NCI-H2171 treated with DMSO at 0.1 percent for 48 hours (cell line): ENCODE data around the gene PROKR1.
A peak's percentile ranks its signal among the peaks of the same experiment; 100 is the strongest.

ENCODE experiments used
- DNase-seq: peaks from one replicate; lab custom pipeline; 2025; lab: John Stamatoyannopoulos, UW

Gene PROKR1

DNA sequence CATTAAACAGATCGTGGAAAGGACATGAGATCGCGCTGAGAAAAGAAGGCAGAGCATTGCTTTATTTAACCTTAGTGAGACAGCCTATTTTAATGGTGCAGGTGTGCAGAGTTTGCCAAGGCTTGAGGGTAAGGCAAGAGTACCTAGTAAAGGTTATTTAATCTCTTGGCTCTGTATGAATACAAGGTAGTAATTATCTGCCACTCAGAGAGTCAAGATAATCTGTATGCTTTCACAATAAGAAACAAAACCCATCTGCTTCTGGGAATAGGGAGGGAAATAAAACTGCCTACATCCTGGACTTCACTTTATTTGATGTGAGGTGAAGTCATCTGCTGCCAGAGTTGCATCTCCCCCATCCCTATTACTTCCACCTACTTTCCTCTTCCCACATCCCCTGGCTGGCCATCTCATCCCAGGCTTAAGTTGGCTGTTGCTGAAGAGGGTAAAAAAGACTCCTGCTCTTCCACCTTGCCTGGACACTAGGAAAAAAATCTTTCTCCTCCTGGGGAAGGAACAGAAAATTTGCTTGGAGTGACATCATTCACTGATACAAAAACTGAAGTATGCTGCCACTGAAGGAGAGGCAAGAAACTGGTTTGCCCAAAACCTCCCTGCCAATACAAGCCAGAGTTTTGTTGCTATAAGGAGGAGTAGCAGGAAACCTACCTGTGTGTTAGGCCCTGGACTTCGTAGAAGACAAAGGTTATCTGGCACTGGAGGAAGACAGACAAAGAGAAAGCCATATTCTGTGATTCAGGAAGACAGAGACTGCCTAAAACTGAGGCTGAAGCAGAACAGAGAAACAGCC lies 55.4 kb downstream of the PROKR1 start:
- DNase-seq: peak; percentile 62

DNA sequence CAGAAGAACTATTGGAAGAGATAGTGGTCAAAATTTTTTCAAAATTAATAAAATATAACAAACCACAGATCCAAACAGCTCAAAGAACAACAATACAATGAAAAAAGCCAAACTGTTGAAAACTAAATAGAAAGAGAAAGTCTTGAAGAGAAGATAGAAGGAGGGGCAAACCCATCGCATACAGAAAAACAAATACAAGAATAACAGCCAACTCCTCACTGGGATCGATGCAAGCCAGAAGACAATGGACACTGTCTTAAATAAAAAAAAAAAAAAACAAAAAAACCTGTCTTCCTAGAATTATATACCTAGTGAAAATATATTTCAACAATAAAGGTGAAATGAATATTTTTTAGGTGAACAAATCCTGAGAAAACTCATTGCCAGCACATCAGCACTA lies 57.2 kb downstream of the PROKR1 start:
- DNase-seq: no peak

DNA sequence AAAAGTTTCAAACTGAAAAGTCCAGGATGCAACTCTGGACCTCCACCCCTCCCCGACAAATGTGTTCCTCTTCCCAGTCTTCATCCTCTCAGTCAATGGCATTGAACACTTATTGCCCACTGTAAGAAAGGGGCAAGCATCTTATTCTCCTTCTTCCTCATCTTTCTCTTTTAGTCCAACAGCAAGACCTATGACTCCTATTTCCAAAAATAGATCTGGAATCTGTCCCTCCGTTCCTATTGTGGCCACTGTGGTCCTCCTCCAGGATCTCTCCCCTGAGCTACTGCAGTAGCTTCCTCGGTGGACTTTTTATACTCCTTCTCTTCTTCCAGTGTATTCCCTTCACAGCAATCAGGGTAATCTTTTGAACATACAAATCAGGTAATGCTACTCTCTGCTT lies 63.3 kb downstream of the PROKR1 start:
- DNase-seq: no peak
